Activated effector memory CD4-positive, alpha-beta T cell treated with anti-CD3 and anti-CD28 coated beads, Interleukin-2, amount 50 U/mL, for 16 hours (primary cell): ENCODE results near the gene DEFB124.

Experiments
- DNase-seq: peaks from one replicate; pipeline ENCODE4 v3.0.0-alpha.2; 2020

DEFB124 gene

DNA sequence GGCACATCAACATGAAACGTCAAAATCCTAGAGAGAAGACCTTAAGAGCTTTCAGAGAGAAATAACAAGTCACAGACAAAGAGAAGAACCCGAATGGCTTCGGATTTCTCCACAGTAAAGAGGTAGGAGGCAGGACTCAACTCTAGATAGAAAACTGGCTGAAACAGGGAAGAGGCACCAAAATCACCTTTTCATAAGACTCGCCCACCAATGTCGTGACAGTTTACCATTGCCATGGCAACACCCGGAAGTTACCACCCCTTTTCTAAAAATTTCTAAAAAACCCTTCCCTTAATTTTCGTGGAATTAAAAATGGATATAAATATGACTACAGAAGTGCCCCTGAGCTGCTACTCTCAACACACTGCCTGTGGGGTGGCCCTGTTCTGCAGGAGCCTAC, 56.6 kb downstream of the DEFB124 start:
- no peak for DNase-seq

DNA sequence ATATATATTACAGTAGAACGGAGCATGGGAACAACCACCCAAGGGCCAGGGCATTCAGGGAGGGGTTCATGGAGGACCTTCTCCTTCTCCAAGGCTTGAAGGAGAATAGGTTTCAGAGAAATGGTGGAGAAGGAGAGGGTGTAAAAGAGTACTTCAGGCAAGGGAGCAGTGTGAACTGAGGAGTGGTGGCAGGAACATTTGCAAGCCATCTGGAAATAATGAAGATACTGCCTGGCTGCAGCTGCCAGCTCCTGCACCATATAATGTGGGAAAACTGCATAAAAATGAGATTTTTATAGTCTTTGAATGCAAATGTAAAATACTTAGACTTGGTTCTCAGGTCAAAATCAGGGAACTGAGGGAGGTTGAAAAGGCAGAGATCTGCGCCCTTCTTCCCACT, 59.3 kb downstream of the DEFB124 start:
- no peak for DNase-seq
